Peyer's patch (tissue), 4 donors: ENCODE results near the gene USP36. TPM values are rescaled to one million over a fixed set of nuclear protein-coding genes. Genes with fewer than 3 reads are reported as not detected.

Experiments
- DNase-seq, 3 donors: peaks; one replicate each; pipeline ENCODE4 v3.0.0-alpha.2; 2017 to 2019
- H3K27ac ChIP-seq, 4 donors: fragments of 200-600 bp; sonication (generic); one replicate each; pipeline ENCODE4 v1.5.1; 2016 to 2019
- H3K27me3 ChIP-seq, 2 donors: fragments of 200-600 bp; sonication (generic); one replicate each; pipeline ENCODE4 v1.5.1; 2019
- H3K36me3 ChIP-seq, 3 donors: fragments of 200-600 bp; sonication (generic); one replicate each; pipeline ENCODE4 v1.5.1; 2016 to 2019
- H3K4me1 ChIP-seq, 4 donors: fragments of 200-600 bp; sonication (generic); one replicate each; pipeline ENCODE4 v1.5.1; 2016 to 2019
- H3K4me3 ChIP-seq, 4 donors: fragments of 200-600 bp; sonication (generic); 1 replicate in 3 of 4; 2 replicates in 1 of 4; pipeline ENCODE4 v1.5.1; 2016 to 2019; ENCODE audit warnings: mild to moderate bottlenecking in 1 of 4
- H3K9me3 ChIP-seq, 4 donors: fragments of 200-600 bp; sonication (generic); one replicate each; pipeline ENCODE4 v1.5.1; 2016 to 2019; ENCODE audit warnings: mild to moderate bottlenecking in 1 of 4
- CTCF ChIP-seq, 6 experiments: fragments of 450-650 bp in 4 of 6; fragments of 200-600 bp in 2 of 6; sonication (generic) in 1 of 6; IDR thresholded peaks; one replicate each; pipeline ENCODE4 v1.5.1; 2017 to 2019; ENCODE audit warnings: antibody characterized with exemption in 6 of 6, mild to moderate bottlenecking in 3 of 6, moderate library complexity in 1 of 6
- POLR2A ChIP-seq, 2 donors: fragments of 450-650 bp; IDR thresholded peaks; one replicate each; pipeline ENCODE4 v1.5.1; 2017; ENCODE audit warnings: antibody characterized with exemption in 2 of 2, mild to moderate bottlenecking in 2 of 2, moderate library complexity in 2 of 2
- total RNA-seq, 4 donors: library from RNA; depleted of rRNA; stranded (reverse); fragments of >200 nt; gene quantifications; one replicate each; pipeline ENCODE4 v1.1.0, GENCODE V29; 2016

The USP36 gene
- total RNA-seq, 4 donors from 2014 or later, result 20.7 to 130 (median 59.9) TPM

DNA sequence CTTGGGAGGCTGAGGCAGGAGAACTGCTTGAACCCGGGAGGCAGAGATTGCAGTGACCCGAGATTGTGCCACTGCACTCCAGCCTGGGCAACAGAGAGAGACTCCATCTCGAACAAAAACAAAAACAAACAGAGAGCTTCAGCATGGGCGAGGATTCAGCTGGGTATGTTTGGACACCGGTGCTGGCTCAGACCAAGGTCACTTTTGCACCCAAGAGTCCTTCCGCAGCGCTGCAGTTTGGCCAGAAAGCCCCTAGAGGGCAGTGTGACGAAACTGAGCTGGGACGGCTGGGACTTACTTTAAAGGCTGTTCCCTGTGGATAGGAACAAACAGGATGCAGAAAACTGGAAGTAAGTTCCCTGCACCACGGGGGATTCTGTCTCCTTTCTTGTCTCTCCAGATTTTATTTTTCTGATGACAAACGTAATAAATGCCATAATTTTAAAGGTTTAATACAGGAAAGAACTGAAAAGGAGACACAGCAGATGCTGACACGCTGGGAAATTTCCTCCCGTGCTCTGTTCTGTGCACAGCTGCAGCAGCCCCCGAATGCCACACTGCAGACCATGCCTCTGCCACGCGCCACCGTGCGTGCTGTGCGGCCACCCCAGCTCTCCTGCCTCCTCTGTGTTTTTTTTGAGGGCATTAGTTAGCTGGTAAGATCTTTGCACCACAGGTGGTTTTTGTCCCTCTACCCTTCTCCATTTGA, 25.2 kb upstream of the USP36 start:
- peak; percentile 69 to 91 (median 86) for DNase-seq
- no peak overlapping the region for H3K4me3 ChIP-seq
- no peaks in the 10 kb centered on the region for H3K9me3 ChIP-seq
- H3K27ac ChIP-seq, result no peak overlapping the region
- no peaks in the 10 kb centered on the region for H3K27me3 ChIP-seq
- H3K4me1 ChIP-seq, result peaks cover 0 to 7% (median 0%) of the 10 kb centered on the region in 4 donors
- H3K36me3 ChIP-seq, result peaks cover 0 to 5% (median 0%) of the 10 kb centered on the region in 3 donors
- peak; percentile 73 to 92 (median 89) for TF ChIP-seq CTCF (IDR thresholded peaks at IDR 0.05)
- TF ChIP-seq POLR2A (IDR thresholded peaks at IDR 0.05), result no peak

DNA sequence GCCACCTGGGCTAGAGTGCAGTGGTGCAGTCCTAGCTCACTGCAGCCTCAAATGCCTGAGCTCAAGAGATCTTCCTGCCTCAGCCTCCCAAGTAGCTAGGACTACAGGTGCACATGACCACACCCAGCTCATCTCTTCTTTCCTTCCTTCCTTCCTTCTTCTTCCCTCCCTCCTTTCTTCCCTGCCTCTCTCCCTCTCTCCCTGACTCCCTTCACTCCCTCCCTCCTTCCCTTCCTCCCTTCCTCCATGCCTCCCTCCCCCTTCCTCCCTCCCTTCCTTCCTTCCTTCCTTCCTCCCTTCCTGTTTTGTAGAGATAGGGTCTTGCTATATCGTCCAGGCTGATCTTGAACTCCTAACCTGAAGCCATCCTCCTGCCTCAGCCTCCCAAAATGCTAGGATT, 23.5 kb upstream of the USP36 start:
- DNase-seq, result no peak
- Histone ChIP-seq H3K27ac (no peak overlapping the region), H3K4me1 (peaks cover 0 to 7% (median 0%) of the 10 kb centered on the region in 4 donors), H3K27me3 (no peaks in the 10 kb centered on the region), H3K4me3 (no peak overlapping the region), H3K36me3 (no peaks in the 10 kb centered on the region), H3K9me3 (no peaks in the 10 kb centered on the region)
- TF ChIP-seq CTCF (IDR thresholded peaks at IDR 0.05) (no peak), POLR2A (IDR thresholded peaks at IDR 0.05) (no peak)

GRCh38 chr17:78862073-78863023, 21.7 kb upstream of the USP36 start:
- Histone ChIP-seq H3K36me3 (peaks cover 0 to 2% (median 0%) of the 10 kb centered on the region in 3 donors), H3K27ac (peak overlapping the region; percentile 27 to 80 (median 64)), H3K27me3 (no peaks in the 10 kb centered on the region), H3K4me3 (no peak overlapping the region), H3K4me1 (peaks cover 0 to 7% (median 0%) of the 10 kb centered on the region in 4 donors), H3K9me3 (no peaks in the 10 kb centered on the region)
- DNase-seq, result peak in 2 of 3 donors; percentile 37 to 83
- TF ChIP-seq CTCF (IDR thresholded peaks at IDR 0.05) (no peak), POLR2A (IDR thresholded peaks at IDR 0.05) (no peak)

DNA sequence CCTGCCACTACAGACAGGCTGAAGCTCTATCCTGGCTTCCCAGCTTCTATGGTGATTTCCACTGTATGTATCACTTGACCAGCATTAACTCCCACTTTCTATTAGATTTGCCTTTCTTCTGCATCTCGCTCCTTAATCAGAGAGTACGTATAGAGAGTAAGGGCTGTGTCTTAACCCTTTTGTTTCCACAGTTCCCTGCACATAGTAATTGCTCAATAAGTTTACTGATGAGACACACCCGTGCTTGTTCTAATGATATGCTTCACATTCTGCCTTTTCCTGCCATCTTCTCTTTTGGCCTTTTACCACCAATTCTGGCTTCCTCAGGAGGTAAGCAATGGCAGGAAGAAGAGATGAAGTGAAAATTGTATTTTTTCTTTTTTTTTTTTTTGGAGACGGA, 20.6 kb upstream of the USP36 start:
- Histone ChIP-seq H3K27me3 (no peaks in the 10 kb centered on the region), H3K27ac (peak overlapping the region in 2 of 4 donors; percentile 27 to 76), H3K4me1 (peaks cover 0 to 7% (median 0%) of the 10 kb centered on the region in 4 donors), H3K36me3 (peaks cover 0 to 9% (median 0%) of the 10 kb centered on the region in 3 donors), H3K4me3 (no peak overlapping the region), H3K9me3 (no peaks in the 10 kb centered on the region)
- no peak for DNase-seq
- no peak for TF ChIP-seq POLR2A (IDR thresholded peaks at IDR 0.05)
- TF ChIP-seq CTCF (IDR thresholded peaks at IDR 0.05), result no peak

DNA sequence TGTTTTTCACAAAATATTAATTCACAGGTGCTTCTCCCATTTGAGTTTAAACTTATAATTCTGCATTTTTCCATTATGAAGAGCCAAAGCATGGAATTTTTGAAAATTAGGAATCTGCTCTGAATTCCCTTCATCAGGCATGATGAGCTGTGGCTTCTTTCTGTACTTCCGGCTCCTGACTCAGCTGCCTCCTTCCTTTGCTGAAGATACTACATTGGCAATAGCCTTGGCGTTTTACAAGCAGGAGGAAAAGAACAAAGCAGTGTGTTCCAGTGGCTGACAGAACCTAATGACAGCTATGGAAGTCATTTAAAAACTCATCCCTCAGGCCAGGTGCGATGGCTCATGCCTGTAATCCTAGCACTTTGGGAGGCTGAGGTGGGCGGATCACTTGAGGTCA, 18.4 kb upstream of the USP36 start:
- TF ChIP-seq CTCF (IDR thresholded peaks at IDR 0.05) (no peak), POLR2A (IDR thresholded peaks at IDR 0.05) (no peak)
- Histone ChIP-seq H3K9me3 (no peaks in the 10 kb centered on the region), H3K4me3 (no peak overlapping the region), H3K36me3 (peaks cover 0 to 14% (median 0%) of the 10 kb centered on the region in 3 donors), H3K4me1 (peaks cover 0 to under 1% (median 0%) of the 10 kb centered on the region in 4 donors), H3K27ac (no peak overlapping the region), H3K27me3 (no peaks in the 10 kb centered on the region)
- DNase-seq, result no peak
